Activated gamma-delta T cell treated with anti-CD3 and anti-CD28 coated beads, Interleukin-2, amount 50 U/mL, for 16 hours (primary cell): ENCODE results near the gene TAOK3.
"Not testable (repeated sequence)": the region's sequence is repeated elsewhere in the genome, so short reads cannot be mapped to it uniquely, and the experiment has no call there.

ENCODE experiments used
- DNase-seq: peaks from one replicate; pipeline ENCODE4 v3.0.0-alpha.2; 2020; ENCODE audit warnings: low read depth

Gene TAOK3

GRCh38 chr12:118372541-118373495 lies at the start of gene TAOK3:
Gene TAOK3, minus strand, starts transcription at chr12:118372907. Its CDS starts 117,340 bp downstream, at chr12:118255567.
- DNase-seq, result peak; percentile 96

GRCh38 chr12:118420673-118421072 lies 48.0 kb upstream of the TAOK3 start:
- no peak for DNase-seq

GRCh38 chr12:118418385-118419057 lies 45.8 kb upstream of the TAOK3 start:
- DNase-seq, result no peak

- no peak for DNase-seq
These were observed 45.2 kb upstream of the TAOK3 start for GRCh38 chr12:118417942-118418341.

GRCh38 chr12:118409834-118410233 lies 37.1 kb upstream of the TAOK3 start:
- no peak for DNase-seq

- DNase-seq, result not testable (repeated sequence)
These were observed 35.5 kb upstream of the TAOK3 start for GRCh38 chr12:118408241-118408640.

GRCh38 chr12:118404876-118405521 lies 32.3 kb upstream of the TAOK3 start:
- peak; percentile 9 for DNase-seq

GRCh38 chr12:118402251-118402650 lies 29.5 kb upstream of the TAOK3 start:
- no peak for DNase-seq

GRCh38 chr12:118398940-118399339 lies 26.2 kb upstream of the TAOK3 start:
- no peak for DNase-seq

GRCh38 chr12:118398524-118398923 lies 25.8 kb upstream of the TAOK3 start:
- DNase-seq, result no peak

GRCh38 chr12:118397708-118398440 lies 25.2 kb upstream of the TAOK3 start:
- no peak for DNase-seq

GRCh38 chr12:118391836-118392235 lies 19.1 kb upstream of the TAOK3 start:
- no peak for DNase-seq

- DNase-seq, result no peak
These were observed 18.7 kb upstream of the TAOK3 start for GRCh38 chr12:118391424-118391823.

- peak; percentile 68 for DNase-seq
These were observed 5.3 kb upstream of the TAOK3 start for GRCh38 chr12:118377884-118378470.

GRCh38 chr12:118377021-118377883 lies 4.5 kb upstream of the TAOK3 start:
- DNase-seq, result no peak

- DNase-seq, result peak; percentile 94
These were observed 3.6 kb upstream of the TAOK3 start, which contains the start of gene SUDS3 for GRCh38 chr12:118376089-118377020. Gene SUDS3, plus strand, starts transcription at chr12:118376555. Its CDS starts 137 bp downstream, at chr12:118376692.

- DNase-seq, result no peak
These were observed 2.6 kb upstream of the TAOK3 start for GRCh38 chr12:118375348-118375747.

- DNase-seq, result no peak
These were observed 2.2 kb upstream of the TAOK3 start for GRCh38 chr12:118374909-118375308.

GRCh38 chr12:118374126-118374725 lies 1.5 kb upstream of the TAOK3 start:
- no peak for DNase-seq
